T-cell (primary cell): ENCODE results near the gene NT5DC1. TPM values are rescaled to one million over a fixed set of nuclear protein-coding genes. Genes with fewer than 3 reads are reported as not detected.
A peak's percentile ranks its signal among the peaks of the same experiment; 100 is the strongest.
"Not testable (repeated sequence)": the region's sequence is repeated elsewhere in the genome, so short reads cannot be mapped to it uniquely, and the experiment has no call there.

Source experiments
- ATAC-seq, 4 experiments: fragments of 200-7000 bp in 3 of 4; fragments of 150-1000 bp in 1 of 4; cut with Tn5 transposase; replicated peaks in 1 of 4; 1 replicate in 3 of 4; 2 replicates in 1 of 4; pipeline ENCODE4 v1.10.0; 2021; ENCODE audit warnings: moderate library complexity in 3 of 4, mild to moderate bottlenecking in 2 of 4, moderate number of reproducible peaks in 1 of 4
- CTCF ChIA-PET, 2 donors: fragments of 300-600 bp; sonication (Branson Sonifier 250); formaldehyde crosslinking; loops; one replicate each; lab custom pipeline; 2022; ENCODE audit warnings: antibody characterized with exemption in 2 of 2; lab: Charles Lee
- POLR2A ChIA-PET, 2 donors: fragments of 300-600 bp; sonication (Branson Sonifier 250); formaldehyde crosslinking; loops; one replicate each; lab custom pipeline; 2022; ENCODE audit warnings: antibody characterized with exemption in 2 of 2; lab: Charles Lee
- DNase-seq, 35 experiments: peaks; one replicate each; pipeline versions ENCODE4 v3.0.0 to v3.0.0-alpha.2; 2013 to 2023
- H3K27ac ChIP-seq: one replicate; pipeline ENCODE4 v1.5.1; 2013; ENCODE audit warnings: low read length
- H3K27me3 ChIP-seq, 2 experiments: replicated peaks in 1 of 2; 1 replicate in 1 of 2; 2 replicates in 1 of 2; pipeline versions ENCODE4 v1.6.1 to v1.7.0; 2013; ENCODE audit warnings: low read length in 1 of 2, mixed read lengths in 1 of 2; ENCODE audit not compliant: control insufficient read depth in 2 of 2, insufficient read depth in 2 of 2; ENCODE audit errors: extremely low read depth in 1 of 2
- H3K36me3 ChIP-seq, 2 donors: 1 replicate in 1 of 2; 2 replicates in 1 of 2; pipeline versions ENCODE4 v1.6.1 to v1.7.0; 2013; ENCODE audit warnings: low read length in 1 of 2; ENCODE audit not compliant: control insufficient read depth in 2 of 2, insufficient read depth in 1 of 2; ENCODE audit errors: extremely low read depth in 1 of 2
- H3K4me1 ChIP-seq, 2 experiments: 1 replicate in 1 of 2; 2 replicates in 1 of 2; pipeline versions ENCODE4 v1.6.1 to v1.7.0; 2013; ENCODE audit warnings: low read length in 2 of 2, mixed read lengths in 1 of 2; ENCODE audit not compliant: insufficient read depth in 2 of 2, control insufficient read depth in 1 of 2; ENCODE audit errors: extremely low read depth in 1 of 2
- H3K4me3 ChIP-seq, 2 donors: 1 replicate in 1 of 2; 2 replicates in 1 of 2; pipeline versions ENCODE4 v1.5.1 to v1.7.0; 2013; ENCODE audit warnings: mild to moderate bottlenecking in 2 of 2, low read length in 1 of 2, moderate library complexity in 1 of 2; ENCODE audit not compliant: control insufficient read depth in 1 of 2; ENCODE audit errors: extremely low read depth in 1 of 2
- H3K9me3 ChIP-seq: 2 replicates; pipeline ENCODE4 v1.7.0; 2013
- H3K27ac Mint-ChIP-seq, 2 donors: one replicate each; pipeline ENCODE4 v1.8.0; 2020 to 2021; ENCODE audit warnings: mild to moderate bottlenecking in 2 of 2, mixed read lengths in 2 of 2
- H3K27me3 Mint-ChIP-seq, 2 donors: one replicate each; pipeline ENCODE4 v1.8.0; 2021 to 2022; ENCODE audit warnings: mixed read lengths in 2 of 2
- H3K36me3 Mint-ChIP-seq: one replicate; pipeline ENCODE4 v1.8.0; 2021; ENCODE audit warnings: mixed read lengths
- H3K4me1 Mint-ChIP-seq, 3 donors: one replicate each; pipeline ENCODE4 v1.8.0; 2020 to 2022; ENCODE audit warnings: mixed read lengths in 3 of 3, mild to moderate bottlenecking in 1 of 3
- H3K4me3 Mint-ChIP-seq, 3 donors: one replicate each; pipeline ENCODE4 v1.8.0; 2020 to 2022; ENCODE audit warnings: mild to moderate bottlenecking in 3 of 3, mixed read lengths in 3 of 3, moderate library complexity in 3 of 3
- H3K9me3 Mint-ChIP-seq, 3 donors: one replicate each; pipeline ENCODE4 v1.8.0; 2020 to 2022; ENCODE audit warnings: mixed read lengths in 3 of 3
- WGBS: methylation state at CpG from one replicate; pipeline ENCODE4 v1.1.5; 2013; ENCODE audit warnings: missing lambda C conversion rate; ENCODE audit not compliant: insufficient coverage; 5-methylcytosine and 5-hydroxymethylcytosine counted together
- total RNA-seq, 35 experiments: library from RNA in 6 of 35; stranded (reverse) in 6 of 35; fragments of 120-200 nt in 1 of 35; gene quantifications; one replicate each; pipeline versions ENCODE4 v1.2.1 to v1.2.4 and lab custom pipeline; 2013 to 2026

Gene NT5DC1
- total RNA-seq, 5 donors from 2014 or later (not counting 1 experiment from before 2014, with no cell fraction given), result 33.8 to 47.3 (median 38.1) TPM

DNA sequence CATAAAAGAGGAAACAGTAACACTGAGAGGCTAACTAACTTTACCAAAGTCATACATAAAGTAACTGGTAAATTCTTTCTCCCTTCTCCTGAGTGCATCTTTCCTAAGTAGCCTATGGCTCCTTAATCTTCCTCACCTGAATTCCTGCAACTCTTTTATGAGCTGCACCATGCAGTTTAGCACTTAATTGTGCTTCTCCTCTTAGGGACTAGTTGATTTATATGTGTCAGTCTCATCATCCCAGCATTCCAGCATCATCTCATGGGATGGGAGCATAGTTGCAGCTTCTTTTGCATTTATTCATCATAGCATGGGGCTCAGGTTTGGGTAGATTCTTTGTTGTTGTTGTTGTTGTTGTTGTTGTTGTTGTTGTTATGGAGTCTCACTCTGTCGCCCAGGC lies 182.5 kb downstream of the NT5DC1 start:
- no peak overlapping the region for H3K27ac Mint-ChIP-seq
- 100% methylated on average over 1 of the region's 1 CpG for WGBS
- Histone ChIP-seq H3K27me3 (no peaks in the 10 kb centered on the region), H3K4me3 (no peak overlapping the region), H3K36me3 (peaks cover 0 to 3% of the 10 kb centered on the region in 2 donors), H3K27ac (no peak overlapping the region), H3K4me1 (peaks cover 16% of the 10 kb centered on the region in 2 experiments), H3K9me3 (no peaks in the 10 kb centered on the region)
- ATAC-seq (no peak), DNase-seq (no peak)
- no peaks in the 10 kb centered on the region for H3K9me3 Mint-ChIP-seq
- peaks cover 25 to 41% (median 34%) of the 10 kb centered on the region in 3 donors for H3K4me1 Mint-ChIP-seq
- H3K36me3 Mint-ChIP-seq, result peaks cover 8% of the 10 kb centered on the region
- H3K4me3 Mint-ChIP-seq, result no peak overlapping the region
- ChIA-PET CTCF (interaction anchor here in 1 of 2 donors (0.7 kb wide), 2 partner anchors 62 to 282 kb away, joined by 3 read pairs; no protein-coding TSS in a partner anchor), POLR2A (interaction anchor here in 1 of 2 donors (0.7 kb wide), 1 partner anchor 14 kb away, joined by 3 read pairs; no protein-coding TSS in a partner anchor)
- H3K27me3 Mint-ChIP-seq, result no peaks in the 10 kb centered on the region

DNA sequence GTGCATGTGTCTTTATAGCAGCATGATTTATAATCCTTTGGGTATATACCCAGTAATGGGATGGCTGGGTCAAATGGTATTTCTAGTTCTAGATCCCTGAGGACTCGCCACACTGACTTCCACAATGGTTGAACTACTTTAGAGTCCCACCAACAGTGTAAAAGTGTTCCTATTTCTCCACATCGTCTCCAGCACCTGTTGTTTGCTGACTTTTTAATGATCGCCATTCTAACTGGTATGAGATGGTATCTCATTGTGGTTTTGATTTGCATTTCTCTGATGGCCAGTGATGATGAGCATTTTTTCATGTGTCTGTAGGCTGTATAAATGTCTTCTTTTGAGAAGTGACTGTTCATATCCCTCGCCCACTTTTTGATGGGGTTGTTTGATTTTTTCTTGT lies 184.3 kb downstream of the NT5DC1 start:
- H3K27me3 ChIP-seq, H3K9me3 ChIP-seq, H3K4me3 ChIP-seq, H3K27me3 Mint-ChIP-seq, H3K36me3 ChIP-seq, H3K9me3 Mint-ChIP-seq, H3K27ac ChIP-seq, H3K27ac Mint-ChIP-seq, DNase-seq, POLR2A ChIA-PET, H3K36me3 Mint-ChIP-seq, ATAC-seq, H3K4me3 Mint-ChIP-seq: not testable (repeated sequence)
- peaks cover 7 to 13% of the 10 kb centered on the region in 2 experiments for H3K4me1 ChIP-seq
- CTCF ChIA-PET, result interaction anchor here in 1 of 2 donors (1.6 kb wide), 1 partner anchor 249 kb away, joined by 3 read pairs; no protein-coding TSS in a partner anchor
- H3K4me1 Mint-ChIP-seq, result peaks cover 17 to 24% (median 24%) of the 10 kb centered on the region in 3 donors
- no CpG with 5 or more reads among the region's 4 CpGs for WGBS

DNA sequence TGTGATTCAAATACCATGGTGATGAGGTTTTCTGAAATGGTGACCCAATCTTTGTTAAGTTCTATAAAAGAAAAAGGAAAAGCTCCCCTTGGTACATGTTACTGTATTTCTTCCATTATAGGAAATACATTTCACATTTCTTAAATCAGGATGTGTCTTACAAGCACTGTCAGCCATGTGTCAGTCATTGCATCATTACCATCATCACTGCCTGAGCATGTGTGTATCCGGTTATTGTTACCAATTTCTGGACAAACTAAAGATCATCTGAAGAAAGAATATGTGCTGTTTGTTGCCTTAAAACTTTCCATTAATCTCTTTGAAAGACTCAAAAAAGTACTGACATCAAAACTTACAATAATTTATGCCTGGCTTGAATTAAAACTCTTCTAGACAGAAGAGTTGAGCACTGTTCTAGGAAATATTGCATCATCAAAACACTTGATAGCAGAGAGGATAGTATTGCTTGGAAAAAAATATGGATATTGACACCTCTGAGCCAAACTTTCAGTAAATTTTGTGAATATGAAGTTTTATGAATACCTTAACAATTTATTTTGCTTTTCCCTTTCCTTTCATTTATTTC lies 186.2 kb downstream of the NT5DC1 start:
- H3K27ac Mint-ChIP-seq, result no peak overlapping the region
- no peaks in the 10 kb centered on the region for H3K36me3 ChIP-seq
- ATAC-seq, result no peak
- CTCF ChIA-PET, result interaction anchor here (0.6 to 5.9 kb wide), 30 partner anchors 9 to 358 kb away, joined by 3 to 55 read pairs (median 4); partner anchors contain the start of genes TSPYL4 (in 2 of the 2), CALHM4 (in 1 of the 2) and RWDD1 (in 1 of the 2)
- peaks cover 3 to 8% (median 6%) of the 10 kb centered on the region in 3 donors for H3K4me1 Mint-ChIP-seq
- DNase-seq, result no peak
- WGBS, result no CpG with 5 or more reads among the region's 1 CpG
- no peaks in the 10 kb centered on the region for H3K27me3 ChIP-seq
- no peaks in the 10 kb centered on the region for H3K36me3 Mint-ChIP-seq
- H3K4me3 ChIP-seq, result no peak overlapping the region
- H3K4me3 Mint-ChIP-seq, result no peak overlapping the region
- no peaks in the 10 kb centered on the region for H3K4me1 ChIP-seq
- POLR2A ChIA-PET, result no interaction called here
- H3K9me3 Mint-ChIP-seq, result no peaks in the 10 kb centered on the region
- H3K27me3 Mint-ChIP-seq, result no peaks in the 10 kb centered on the region
- H3K27ac ChIP-seq, result no peak overlapping the region
- H3K9me3 ChIP-seq, result no peaks in the 10 kb centered on the region

DNA sequence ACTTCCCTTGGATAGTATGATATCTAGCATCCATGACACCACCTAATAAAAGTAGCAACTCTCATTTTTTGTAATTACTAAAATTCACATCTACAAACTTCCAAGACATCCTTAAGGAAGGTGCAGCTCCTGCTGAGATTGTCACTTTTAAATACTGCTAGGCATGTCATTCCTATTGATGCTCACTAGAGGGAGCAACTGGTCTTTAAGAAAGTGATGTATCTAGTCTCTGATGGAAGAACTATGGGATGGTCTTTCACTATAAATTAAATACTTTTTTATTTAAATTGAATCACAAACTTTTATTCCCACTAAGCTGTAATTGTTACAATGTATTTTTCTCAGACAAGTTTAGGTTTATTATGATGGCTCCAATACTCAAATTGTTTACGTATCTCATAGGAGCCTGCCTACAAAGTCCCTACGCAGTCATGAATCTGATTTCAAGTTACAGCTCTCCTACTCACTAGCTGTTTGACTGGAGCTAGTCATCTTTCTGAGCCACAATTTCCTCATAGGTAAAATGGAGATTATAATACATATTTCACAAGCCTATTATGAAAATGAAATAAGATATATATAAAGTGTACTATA lies 187.1 kb downstream of the NT5DC1 start:
- Mint-ChIP-seq H3K27ac (no peak overlapping the region), H3K27me3 (no peaks in the 10 kb centered on the region), H3K4me1 (peaks cover 0 to 3% (median 1%) of the 10 kb centered on the region in 3 donors), H3K36me3 (no peaks in the 10 kb centered on the region), H3K9me3 (no peaks in the 10 kb centered on the region), H3K4me3 (no peak overlapping the region)
- Histone ChIP-seq H3K4me3 (no peak overlapping the region), H3K4me1 (no peaks in the 10 kb centered on the region), H3K9me3 (no peaks in the 10 kb centered on the region), H3K36me3 (no peaks in the 10 kb centered on the region), H3K27ac (no peak overlapping the region), H3K27me3 (no peaks in the 10 kb centered on the region)
- ChIA-PET POLR2A (interaction anchor here in 1 of 2 donors (0.7 to 1.3 kb wide), 3 partner anchors 19 to 329 kb away, joined by 3 to 7 read pairs (median 4); partner anchors contain the start of gene TSPYL4), CTCF (interaction anchor here (0.6 to 5.9 kb wide), 49 partner anchors 9 to 360 kb away, joined by 3 to 55 read pairs (median 4); partner anchors contain the start of genes TSPYL4 (in 2 of the 2), CALHM4 (in 1 of the 2), DSE (in 1 of the 2) and RWDD1 (in 1 of the 2))
- peak in 1 of 35 experiments; percentile 69 for DNase-seq
- no CpG with 5 or more reads among the region's 2 CpGs for WGBS
- peak; percentile 68 to 78 (median 72) for ATAC-seq

DNA sequence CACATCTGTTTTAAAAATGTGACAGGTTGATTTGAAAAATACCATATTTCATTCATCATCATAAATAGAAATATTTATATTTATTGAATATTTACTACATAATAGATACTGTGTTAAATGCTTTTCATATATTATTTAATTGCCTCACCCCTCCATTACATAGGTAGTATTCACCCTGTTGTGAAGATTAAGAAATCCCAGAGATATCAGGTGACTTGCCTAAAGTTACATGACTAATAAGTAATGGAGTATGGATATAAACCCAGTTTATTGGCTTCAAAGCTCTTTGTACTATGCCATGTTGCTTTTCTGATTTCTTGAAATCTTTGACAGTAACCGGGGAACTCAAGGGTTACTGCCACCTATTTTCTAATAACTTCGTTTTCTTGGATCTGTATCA lies 189.2 kb downstream of the NT5DC1 start:
- Mint-ChIP-seq H3K27me3 (no peaks in the 10 kb centered on the region), H3K4me3 (no peak overlapping the region), H3K27ac (no peak overlapping the region), H3K36me3 (no peaks in the 10 kb centered on the region), H3K9me3 (no peaks in the 10 kb centered on the region), H3K4me1 (no peaks in the 10 kb centered on the region)
- no peaks in the 10 kb centered on the region for H3K9me3 ChIP-seq
- ChIA-PET POLR2A (no interaction called here), CTCF (interaction anchor here (0.9 to 5.9 kb wide), 5 partner anchors 9 to 279 kb away, joined by 3 to 55 read pairs (median 6); partner anchors contain the start of gene TSPYL1 (in 1 of the 2))
- H3K4me1 ChIP-seq, result no peaks in the 10 kb centered on the region
- 100% methylated on average over 1 of the region's 2 CpGs for WGBS
- no peaks in the 10 kb centered on the region for H3K36me3 ChIP-seq
- H3K27me3 ChIP-seq, result no peaks in the 10 kb centered on the region
- H3K27ac ChIP-seq, result no peak overlapping the region
- ATAC-seq, result no peak
- H3K4me3 ChIP-seq, result no peak overlapping the region
- no peak for DNase-seq

DNA sequence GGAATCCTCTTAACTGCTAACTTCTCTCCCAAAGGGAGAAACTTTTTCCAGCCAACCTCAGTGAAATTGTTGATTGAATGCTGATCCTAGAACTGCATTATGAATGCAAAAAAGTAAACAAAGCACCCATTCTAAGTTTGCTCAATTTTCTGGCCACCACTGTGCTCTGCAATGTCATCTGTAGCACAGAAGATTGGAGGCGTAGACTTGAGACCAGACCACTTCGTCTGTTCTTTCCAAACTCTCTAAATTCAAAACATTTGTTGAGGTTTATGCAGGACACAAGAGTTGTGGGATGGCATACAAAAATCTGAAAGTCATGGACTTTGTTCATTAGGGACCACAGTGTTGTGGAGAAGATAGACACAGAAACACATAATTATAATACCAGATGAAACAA lies 190.1 kb downstream of the NT5DC1 start:
- Histone ChIP-seq H3K27ac (no peak overlapping the region), H3K9me3 (no peaks in the 10 kb centered on the region), H3K4me3 (no peak overlapping the region), H3K27me3 (no peaks in the 10 kb centered on the region), H3K4me1 (no peaks in the 10 kb centered on the region), H3K36me3 (no peaks in the 10 kb centered on the region)
- Mint-ChIP-seq H3K4me3 (no peak overlapping the region), H3K9me3 (no peaks in the 10 kb centered on the region), H3K27me3 (no peaks in the 10 kb centered on the region), H3K36me3 (no peaks in the 10 kb centered on the region), H3K27ac (no peak overlapping the region), H3K4me1 (no peaks in the 10 kb centered on the region)
- ATAC-seq (no peak), DNase-seq (no peak)
- ChIA-PET POLR2A (no interaction called here), CTCF (interaction anchor here (4.5 to 5.9 kb wide), 2 partner anchors 243 kb away, joined by 43 to 55 read pairs; no protein-coding TSS in a partner anchor)
- no CpG with 5 or more reads among the region's 2 CpGs for WGBS
